Measurements from ENCODE around the gene GHRHR. TPM values are rescaled to one million over a fixed set of nuclear protein-coding genes. Genes with fewer than 3 reads are reported as not detected.
A peak's percentile ranks its signal among the peaks of the same experiment; 100 is the strongest.

Gene GHRHR
- total RNA-seq, 4 donors from 2014 or later = not detected

DNA sequence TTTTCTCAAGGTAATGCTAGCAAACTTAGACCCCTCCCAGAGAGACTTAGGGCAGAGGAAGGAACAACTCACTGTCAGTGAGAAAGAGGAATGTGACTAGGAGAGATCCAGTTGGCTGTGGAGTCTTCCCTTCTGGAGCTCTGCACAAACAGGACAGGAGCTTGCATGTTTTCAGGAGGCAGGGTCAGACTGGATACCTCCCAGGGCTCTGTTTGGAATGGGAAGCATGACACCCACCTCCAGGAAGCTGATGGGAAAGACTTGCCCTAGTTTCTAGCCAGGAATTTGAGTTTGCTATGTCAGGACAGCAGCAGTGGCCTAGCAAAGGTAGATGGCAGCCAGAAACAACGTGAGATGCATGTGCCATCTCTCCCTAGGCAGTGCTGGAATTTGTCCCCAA is 40.6 kb downstream of the GHRHR start:
- no peaks in the 10 kb centered on the region for H3K27me3 ChIP-seq
- no peak for DNase-seq
- no peak overlapping the region for H3K27ac ChIP-seq
- H3K36me3 ChIP-seq = no peaks in the 10 kb centered on the region
- H3K9me3 ChIP-seq = no peaks in the 10 kb centered on the region
- intact Hi-C loops (cut with DNase I; ENCODE audit: low total_unique reads) = no loop called here
- H3K4me3 ChIP-seq = no peak overlapping the region
- H3K4me1 ChIP-seq = no peaks in the 10 kb centered on the region
- TF ChIP-seq POLR2A (IDR thresholded peaks at IDR 0.05) = no peak
- TF ChIP-seq, protein P1, sequence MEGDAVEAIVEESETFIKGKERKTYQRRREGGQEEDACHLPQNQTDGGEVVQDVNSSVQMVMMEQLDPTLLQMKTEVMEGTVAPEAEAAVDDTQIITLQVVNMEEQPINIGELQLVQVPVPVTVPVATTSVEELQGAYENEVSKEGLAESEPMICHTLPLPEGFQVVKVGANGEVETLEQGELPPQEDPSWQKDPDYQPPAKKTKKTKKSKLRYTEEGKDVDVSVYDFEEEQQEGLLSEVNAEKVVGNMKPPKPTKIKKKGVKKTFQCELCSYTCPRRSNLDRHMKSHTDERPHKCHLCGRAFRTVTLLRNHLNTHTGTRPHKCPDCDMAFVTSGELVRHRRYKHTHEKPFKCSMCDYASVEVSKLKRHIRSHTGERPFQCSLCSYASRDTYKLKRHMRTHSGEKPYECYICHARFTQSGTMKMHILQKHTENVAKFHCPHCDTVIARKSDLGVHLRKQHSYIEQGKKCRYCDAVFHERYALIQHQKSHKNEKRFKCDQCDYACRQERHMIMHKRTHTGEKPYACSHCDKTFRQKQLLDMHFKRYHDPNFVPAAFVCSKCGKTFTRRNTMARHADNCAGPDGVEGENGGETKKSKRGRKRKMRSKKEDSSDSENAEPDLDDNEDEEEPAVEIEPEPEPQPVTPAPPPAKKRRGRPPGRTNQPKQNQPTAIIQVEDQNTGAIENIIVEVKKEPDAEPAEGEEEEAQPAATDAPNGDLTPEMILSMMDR (IDR thresholded peaks at IDR 0.05) = no peak

DNA sequence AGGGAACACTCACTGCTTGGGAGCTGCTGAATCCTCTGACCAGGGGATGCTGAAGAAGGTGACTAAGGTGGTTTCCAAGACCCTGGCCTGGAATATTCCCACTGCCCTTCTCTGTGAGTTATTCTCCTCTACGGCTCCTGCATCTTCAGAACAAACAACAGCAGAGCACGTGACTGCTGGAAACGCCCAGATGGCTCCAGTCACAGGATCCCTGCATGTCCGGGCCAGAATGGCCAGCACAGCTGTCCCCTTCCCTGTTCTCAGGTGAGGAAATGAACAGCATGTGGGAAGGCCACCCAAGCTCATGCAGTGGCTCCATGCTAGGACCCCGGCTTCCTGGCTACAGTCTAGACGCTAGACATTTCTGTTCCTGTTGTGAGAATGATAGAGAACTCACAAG is 43.1 kb downstream of the GHRHR start:
- no peak overlapping the region for H3K4me3 ChIP-seq
- TF ChIP-seq, protein P1 (IDR thresholded peaks at IDR 0.05) = no peak
- no peak for TF ChIP-seq POLR2A (IDR thresholded peaks at IDR 0.05)

DNA sequence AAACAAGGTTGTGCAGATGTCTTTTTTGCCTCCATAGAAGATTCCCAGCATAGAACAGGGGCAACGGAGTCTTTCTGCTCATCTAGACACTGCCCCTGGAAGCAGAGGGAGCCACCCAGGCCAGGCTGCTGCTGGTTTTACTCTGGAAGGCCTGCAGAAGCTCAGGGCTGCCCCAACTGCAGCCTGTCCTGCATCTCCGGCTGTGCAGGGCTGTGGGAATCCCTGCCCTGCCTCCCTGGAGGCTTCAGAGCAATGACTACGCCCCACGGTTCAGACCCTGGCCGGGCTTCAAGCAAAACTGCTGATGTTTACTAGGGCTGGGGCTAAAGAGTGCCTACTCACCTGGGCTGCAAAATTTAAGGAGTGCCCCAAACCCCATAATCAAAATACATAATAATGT is 43.9 kb downstream of the GHRHR start:
- no peak for DNase-seq

More for the DNA sequence above, 43.1 kb downstream of the GHRHR start:
- no peaks in the 10 kb centered on the region for H3K27me3 ChIP-seq
- H3K36me3 ChIP-seq = no peaks in the 10 kb centered on the region
- intact Hi-C loops (cut with DNase I; ENCODE audit: low total_unique reads) = no loop called here
- DNase-seq = no peak
- H3K9me3 ChIP-seq = no peaks in the 10 kb centered on the region
- no peaks in the 10 kb centered on the region for H3K4me1 ChIP-seq
- H3K27ac ChIP-seq = peak overlapping the region; percentile 29 to 35

GRCh38 chr7:31014826-31015225 is 51.1 kb downstream of the GHRHR start:
- Histone ChIP-seq H3K27ac (no peak overlapping the region), H3K4me1 (no peaks in the 10 kb centered on the region), H3K4me3 (no peak overlapping the region), H3K36me3 (no peaks in the 10 kb centered on the region), H3K9me3 (no peaks in the 10 kb centered on the region), H3K27me3 (no peaks in the 10 kb centered on the region)
- DNase-seq = no peak
- no peak for TF ChIP-seq POLR2A (IDR thresholded peaks at IDR 0.05)
- TF ChIP-seq, protein P1 (IDR thresholded peaks at IDR 0.05) = no peak
- intact Hi-C loops (cut with DNase I; ENCODE audit: low total_unique reads) = no loop called here

More for the DNA sequence above, 43.9 kb downstream of the GHRHR start:
- TF ChIP-seq, protein P1 (IDR thresholded peaks at IDR 0.05) = no peak
- no peak for TF ChIP-seq POLR2A (IDR thresholded peaks at IDR 0.05)
- H3K27me3 ChIP-seq = no peaks in the 10 kb centered on the region
- no peaks in the 10 kb centered on the region for H3K9me3 ChIP-seq
- H3K36me3 ChIP-seq = no peaks in the 10 kb centered on the region
- no peaks in the 10 kb centered on the region for H3K4me1 ChIP-seq
- no peak overlapping the region for H3K4me3 ChIP-seq
- intact Hi-C loops (cut with DNase I; ENCODE audit: low total_unique reads) = no loop called here
- peak overlapping the region in 1 of 2 donors; percentile 29 for H3K27ac ChIP-seq

GRCh38 chr7:31017032-31017675 is 53.4 kb downstream of the GHRHR start:
- DNase-seq = no peak
- intact Hi-C loops (cut with DNase I; ENCODE audit: low total_unique reads) = no loop called here
- H3K9me3 ChIP-seq = no peaks in the 10 kb centered on the region
- no peak overlapping the region for H3K27ac ChIP-seq
- H3K4me1 ChIP-seq = no peaks in the 10 kb centered on the region
- no peaks in the 10 kb centered on the region for H3K27me3 ChIP-seq
- no peak overlapping the region for H3K4me3 ChIP-seq
- H3K36me3 ChIP-seq = no peaks in the 10 kb centered on the region
- TF ChIP-seq, protein P1 (IDR thresholded peaks at IDR 0.05) = no peak
- TF ChIP-seq POLR2A (IDR thresholded peaks at IDR 0.05) = no peak

Data from uterus (tissue), 4 donors.